Stimulated activated CD8-positive, alpha-beta memory T cell treated with anti-CD3 and anti-CD28 coated beads, Interleukin-12 subunit alpha, Interleukin-12 subunit beta, amount 100 ng/mL, for 4 hours (primary cell): ENCODE measurements around the gene NRXN3.

ENCODE experiments used
- DNase-seq: peaks from one replicate; pipeline ENCODE4 v3.0.0-alpha.2; 2020; ENCODE audit warnings: low read depth

NRXN3 gene

DNA sequence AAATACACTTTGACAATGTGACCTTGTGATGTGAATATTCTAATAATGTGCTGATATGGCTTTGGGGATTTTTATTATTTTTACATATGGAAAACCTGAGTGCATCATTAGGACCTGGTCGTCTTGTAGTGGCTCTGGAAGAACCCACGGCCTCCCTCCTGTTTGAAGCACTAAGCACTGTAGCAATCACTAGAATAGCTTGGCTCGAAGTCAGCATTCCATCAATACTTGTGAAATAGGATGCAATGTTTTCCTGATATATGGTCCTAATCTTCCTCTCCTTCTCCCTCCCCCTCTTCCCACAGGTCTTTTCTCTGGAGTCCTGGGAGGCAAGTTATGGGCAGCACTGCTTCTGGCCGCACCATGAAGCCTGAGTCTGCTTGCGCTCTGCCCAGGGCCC lies 71.9 kb downstream of the NRXN3 start:
- DNase-seq: no peak

DNA sequence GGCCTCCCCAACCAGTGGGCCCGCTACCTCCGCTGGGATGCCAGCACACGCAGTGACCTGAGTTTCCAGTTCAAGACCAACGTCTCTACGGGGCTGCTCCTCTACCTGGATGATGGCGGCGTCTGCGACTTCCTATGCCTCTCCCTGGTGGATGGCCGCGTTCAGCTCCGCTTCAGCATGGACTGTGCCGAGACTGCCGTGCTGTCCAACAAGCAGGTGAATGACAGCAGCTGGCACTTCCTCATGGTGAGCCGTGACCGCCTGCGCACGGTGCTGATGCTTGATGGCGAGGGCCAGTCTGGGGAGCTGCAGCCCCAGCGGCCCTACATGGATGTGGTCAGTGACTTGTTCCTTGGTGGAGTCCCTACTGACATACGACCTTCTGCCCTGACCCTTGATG lies 73.0 kb downstream of the NRXN3 start:
- DNase-seq: no peak

DNA sequence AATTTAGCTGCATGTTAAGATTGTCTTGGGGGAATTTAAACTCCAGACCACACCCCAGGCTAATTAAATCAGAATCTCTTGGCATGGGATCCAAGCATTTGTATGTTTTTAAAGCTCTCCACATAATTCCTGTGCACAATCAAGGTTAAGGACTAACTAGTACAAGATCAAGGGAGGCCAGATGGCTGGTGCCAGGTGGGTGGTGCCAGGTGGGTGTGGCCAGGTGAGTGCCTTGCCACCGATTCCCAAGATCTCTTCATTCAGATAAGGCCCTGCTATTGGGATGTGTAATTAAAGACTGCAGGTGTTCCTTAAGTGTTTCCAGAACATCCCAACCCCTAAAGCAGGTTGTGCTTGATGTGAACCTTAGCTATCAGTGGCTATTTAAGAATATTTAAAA lies 75.1 kb downstream of the NRXN3 start:
- no peak for DNase-seq

DNA sequence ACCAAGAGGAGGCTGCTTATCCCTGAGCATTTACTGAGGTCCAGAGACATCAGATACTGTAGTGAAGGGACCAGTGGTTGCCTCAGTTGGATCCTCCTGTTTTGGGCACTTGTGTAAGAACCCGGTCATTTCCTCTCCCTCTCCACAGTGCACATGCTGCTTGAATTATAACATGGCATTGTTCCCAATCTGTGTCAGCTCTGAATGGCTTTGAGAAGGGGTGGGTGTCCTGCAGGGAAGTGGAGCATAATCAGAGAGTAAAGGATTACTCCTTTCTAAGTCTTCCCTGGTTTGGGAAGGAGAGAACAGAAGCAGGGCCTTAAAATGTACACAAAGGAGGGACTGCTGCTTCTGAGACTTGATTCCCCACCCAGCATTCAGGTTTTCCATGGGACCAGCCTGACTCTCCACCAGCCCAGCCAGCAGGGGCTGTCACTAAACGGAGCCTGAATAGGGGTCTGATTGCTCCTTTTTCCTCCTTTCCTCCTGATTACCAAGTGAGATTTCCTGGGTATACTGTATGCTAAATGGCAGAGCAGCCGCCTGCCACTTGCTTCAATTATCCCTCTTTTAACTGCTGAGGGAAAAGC lies 78.4 kb downstream of the NRXN3 start:
- no peak for DNase-seq

- DNase-seq: no peak
Observed at GRCh38 chr14:78251308-78251707, 81.1 kb downstream of the NRXN3 start.

DNA sequence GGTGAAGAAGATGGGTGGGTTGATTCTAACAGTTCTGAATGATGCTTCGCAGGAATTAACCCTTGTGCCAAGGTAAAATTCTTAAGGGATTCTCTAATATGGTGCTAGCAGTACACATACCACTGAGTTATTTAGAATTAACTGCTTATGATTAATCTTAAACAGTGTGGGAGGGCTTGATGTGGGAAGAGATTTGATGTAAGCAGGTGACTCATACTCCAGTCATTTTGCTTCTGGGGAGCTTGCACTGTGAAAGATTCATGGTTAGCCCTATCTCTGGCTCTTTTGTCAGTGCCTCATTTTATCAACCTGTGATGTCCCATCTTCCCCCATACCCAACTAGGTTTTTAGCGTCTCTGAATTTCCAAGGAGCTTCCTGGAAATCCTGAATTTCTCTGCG lies 83.8 kb downstream of the NRXN3 start:
- DNase-seq: no peak

DNA sequence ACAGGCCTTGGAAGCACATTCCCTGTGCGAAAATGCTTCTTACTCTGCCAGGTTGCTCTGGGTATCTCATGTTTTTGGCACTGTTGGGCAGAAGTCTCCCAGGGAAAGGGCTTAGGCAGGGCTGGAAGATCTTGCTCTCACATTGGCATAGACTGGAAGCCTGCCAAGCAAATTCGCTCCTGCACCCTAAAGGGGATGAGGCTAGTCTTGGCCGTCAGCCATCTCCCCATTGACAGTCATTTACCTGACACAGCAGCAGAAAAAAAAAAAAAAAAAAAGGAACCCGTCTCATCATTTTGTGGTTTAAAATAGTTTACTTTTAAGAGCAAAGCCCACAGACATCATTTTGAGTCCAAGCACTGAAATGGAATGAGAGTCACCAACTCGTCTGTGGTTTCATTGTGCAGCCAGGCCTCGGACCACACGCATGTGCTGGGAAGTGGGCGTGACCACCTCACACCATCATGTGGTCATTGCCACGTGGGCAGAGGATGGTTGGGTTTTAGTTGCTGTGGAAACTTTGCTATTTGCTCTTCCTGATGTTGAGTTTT lies 84.8 kb downstream of the NRXN3 start:
- DNase-seq: no peak

DNA sequence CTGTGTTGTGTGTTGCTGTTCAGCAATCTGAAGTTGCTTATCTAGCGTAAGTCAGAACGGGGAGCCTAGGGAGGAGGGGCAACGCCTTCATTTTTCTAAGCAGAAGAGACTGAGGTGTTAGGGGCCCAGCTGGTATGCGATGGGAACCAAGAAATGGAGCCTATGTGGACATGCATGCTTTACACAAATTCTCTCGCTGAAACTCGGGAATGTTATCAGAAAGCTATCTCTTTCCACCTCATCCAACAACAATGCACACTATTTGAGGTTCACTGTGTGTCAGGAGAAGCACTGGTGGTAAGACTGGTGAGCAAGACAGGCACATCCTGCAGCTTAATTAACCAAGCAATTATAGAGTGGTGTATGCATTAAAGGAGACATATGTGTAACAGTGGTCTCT lies 89.7 kb downstream of the NRXN3 start:
- no peak for DNase-seq

DNA sequence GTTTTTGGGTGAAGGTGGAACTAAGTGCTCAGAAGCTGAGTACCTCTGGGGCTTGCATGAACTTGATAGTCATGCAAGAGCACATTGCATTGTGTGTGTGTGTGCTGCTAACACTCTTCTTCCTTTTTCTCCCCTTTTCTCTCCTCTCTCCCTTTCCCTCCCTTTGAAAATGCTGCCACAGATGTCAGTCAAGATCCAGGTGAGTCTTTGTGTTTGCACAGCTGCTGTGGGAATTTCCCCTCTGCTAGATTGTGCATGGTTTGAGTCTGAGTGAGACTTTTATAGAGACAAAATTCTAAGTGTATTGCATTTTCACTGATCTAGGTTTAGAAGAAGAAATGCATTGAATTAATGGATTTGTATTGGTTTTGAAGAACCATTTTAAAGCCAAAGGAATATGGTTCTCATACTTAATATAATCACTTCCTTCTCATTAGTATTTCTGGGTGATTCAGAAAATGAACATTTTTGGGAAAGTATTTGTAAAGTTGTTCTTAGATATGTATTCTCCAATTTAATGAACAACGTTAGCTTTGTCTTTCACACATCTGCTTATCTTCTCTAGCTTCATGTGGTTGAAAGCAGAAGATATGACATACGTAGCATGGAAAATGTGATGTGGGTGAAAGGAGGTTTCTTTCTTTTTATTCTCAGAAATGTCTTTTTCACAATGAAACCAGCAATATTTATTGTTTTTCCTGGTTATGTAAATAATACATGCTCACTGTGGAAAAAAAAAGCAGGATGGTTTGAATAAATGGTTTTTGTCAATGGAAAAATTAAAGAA lies 108.5 kb downstream of the NRXN3 start:
- DNase-seq: no peak

DNA sequence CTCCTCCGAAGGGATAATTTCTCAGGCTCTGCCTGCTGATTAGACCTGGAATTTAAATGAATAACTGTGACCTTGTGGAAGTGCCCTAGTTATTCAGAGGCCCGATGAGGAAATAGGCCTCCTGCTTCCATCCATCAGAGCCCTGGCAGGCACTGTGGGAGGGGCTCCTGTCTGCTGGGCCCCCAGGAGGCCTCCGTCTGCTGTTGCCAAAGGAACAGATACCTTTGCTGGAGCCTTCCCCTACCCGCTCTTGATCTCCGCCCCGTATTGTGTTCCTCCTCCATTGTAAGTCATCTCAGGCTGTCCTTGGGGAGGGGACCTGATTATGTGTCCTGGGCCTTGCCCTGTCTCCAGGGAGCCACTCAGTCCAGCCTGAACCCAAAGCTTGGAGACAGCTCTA lies 112.3 kb downstream of the NRXN3 start:
- DNase-seq: no peak

- no peak for DNase-seq
Observed at GRCh38 chr14:78286210-78286609, 116.0 kb downstream of the NRXN3 start.

DNA sequence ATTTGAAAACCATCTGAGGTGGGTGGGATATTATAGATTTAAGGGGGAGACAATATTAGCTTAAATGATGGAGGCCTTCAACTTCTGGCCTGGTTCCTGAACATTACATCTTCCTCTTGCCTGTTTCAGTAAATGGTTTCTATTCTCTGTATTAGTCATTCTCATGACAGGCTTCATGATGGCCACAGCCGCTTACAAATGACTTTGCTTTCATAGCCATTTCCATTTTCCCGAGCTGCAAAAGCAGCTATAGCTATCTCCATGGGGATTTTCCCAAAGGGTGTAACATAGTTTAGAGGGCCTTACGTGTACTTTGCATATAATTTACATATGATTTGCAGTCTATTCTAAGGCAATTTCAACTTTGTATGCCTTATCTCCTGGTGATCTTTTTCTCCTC lies 121.8 kb downstream of the NRXN3 start:
- no peak for DNase-seq

DNA sequence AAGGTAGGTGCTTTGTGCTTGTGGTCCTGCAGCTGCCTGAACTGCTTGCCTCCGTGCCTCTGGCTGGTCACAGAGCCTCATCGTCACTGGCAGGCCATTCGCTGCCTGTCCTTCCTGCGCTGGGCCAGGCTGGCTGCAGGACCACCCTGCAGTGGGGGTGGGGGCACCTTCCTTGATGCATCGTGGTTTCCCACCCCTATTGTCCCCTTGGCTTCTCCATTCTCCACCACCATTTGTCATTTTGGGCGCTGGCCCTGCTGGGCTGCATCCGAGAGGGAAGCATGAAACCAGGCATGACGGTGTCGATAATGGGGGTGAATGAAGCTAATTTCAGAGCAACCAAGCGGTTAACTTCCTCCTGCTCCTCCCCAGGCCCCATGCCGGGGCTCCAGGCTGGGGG lies 127.7 kb downstream of the NRXN3 start:
- DNase-seq: no peak

GRCh38 chr14:78298298-78298697 lies 128.1 kb downstream of the NRXN3 start:
- no peak for DNase-seq

DNA sequence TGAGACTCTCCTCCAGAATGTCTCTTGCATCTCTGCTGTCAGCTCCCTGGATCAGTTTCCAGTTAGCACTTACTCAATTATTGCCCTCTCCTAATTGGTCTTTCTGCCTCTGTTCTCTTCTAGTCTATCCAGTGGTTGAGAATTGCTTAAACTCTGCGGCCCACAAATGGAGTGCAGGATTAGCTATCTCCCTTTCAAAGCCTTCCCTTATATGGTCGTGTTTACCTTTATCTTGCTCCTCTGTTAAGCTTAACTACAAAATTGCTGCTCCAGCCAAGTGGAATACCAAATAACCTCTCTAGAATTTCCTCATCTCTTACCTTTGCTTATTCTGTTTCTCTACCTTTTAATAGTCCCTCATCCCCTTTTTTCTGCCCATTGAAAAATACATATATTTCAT lies 132.7 kb downstream of the NRXN3 start:
- DNase-seq: no peak

- DNase-seq: no peak
Observed at GRCh38 chr14:78307671-78308070, 137.5 kb downstream of the NRXN3 start.

- DNase-seq: no peak
Observed at GRCh38 chr14:78308079-78308478, 137.9 kb downstream of the NRXN3 start.

DNA sequence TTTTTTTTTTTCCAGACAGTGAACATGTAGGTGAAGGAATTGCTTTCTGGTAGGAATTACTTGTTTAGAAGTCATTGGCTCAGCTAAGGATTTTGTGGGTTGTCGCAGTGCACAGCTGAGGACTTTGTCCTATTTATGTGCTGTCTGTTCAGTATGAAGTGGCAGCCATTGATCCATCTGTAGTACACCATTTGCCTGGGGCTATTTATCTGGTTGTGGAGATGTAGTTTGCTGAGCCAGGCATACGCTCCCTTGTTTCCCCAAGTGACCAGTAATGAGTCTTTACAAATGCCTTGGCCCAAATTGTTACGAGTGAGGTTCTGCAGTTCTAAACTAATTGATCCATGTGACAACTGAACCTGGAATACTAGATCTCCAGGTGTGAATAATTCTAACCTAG lies 140.1 kb downstream of the NRXN3 start:
- DNase-seq: no peak

- no peak for DNase-seq
Observed at GRCh38 chr14:78313499-78313898, 143.3 kb downstream of the NRXN3 start.

DNA sequence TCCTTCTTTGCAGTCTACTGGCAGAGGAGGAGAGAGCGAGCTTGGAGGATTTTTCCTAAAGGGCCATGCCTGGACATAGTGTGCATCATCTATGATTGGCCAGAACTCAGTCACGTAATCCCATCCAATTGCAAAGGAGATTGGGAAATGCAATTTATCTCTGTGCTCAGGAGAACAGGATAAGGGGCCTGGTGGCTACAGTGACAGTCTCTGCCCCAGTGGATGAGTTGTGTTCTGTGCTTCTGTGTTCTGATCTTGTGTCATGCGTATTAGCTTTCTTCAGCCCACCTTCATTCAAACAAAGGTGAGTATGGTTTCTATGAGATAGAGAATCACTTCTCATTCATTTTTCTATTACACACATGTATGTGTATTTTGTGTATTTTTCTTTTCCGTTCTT lies 144.3 kb downstream of the NRXN3 start:
- no peak for DNase-seq

DNA sequence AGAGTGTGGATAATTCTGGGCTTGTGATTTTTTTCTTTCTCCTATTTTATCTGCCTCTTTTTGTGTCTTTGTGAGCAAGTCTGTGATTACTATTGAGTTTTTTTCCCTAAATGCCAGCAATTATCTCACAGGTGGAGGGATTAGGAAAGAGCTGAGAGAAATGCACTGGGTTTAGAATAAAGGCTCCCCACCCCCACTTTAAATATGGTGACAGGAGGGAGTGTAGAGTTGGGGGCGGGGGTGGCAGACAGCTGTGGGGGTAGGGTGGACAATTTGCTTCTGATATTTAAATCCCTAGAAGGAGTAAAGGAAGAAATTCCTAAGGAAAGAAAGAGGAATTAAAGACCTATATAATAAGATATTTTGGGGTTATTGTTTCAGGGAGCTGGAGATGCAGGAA lies 145.9 kb downstream of the NRXN3 start:
- DNase-seq: no peak

- DNase-seq: no peak
Observed at GRCh38 chr14:78316786-78317185, 146.6 kb downstream of the NRXN3 start.

DNA sequence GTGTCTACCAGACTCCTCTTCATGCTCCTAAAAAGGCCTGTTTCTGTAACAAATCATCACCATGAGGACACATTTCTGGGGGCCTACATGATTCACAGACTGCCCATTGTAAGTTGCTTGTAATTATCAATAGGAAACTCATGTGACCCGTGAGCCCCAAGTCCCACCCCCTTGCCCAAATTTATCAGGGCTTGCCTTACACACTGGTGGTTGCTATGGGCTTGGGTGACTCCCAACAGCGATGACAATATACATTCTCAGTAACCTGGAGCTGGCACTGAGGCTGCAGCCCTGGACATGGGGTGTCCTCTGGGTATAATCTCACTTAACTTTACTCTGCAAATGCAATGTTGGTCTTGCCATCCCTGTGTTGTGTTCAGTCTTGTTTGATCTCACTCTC lies 149.2 kb downstream of the NRXN3 start:
- DNase-seq: no peak
